NCI-H128 (cell line): ENCODE data around the gene CSGALNACT2.

Experiments
- DNase-seq: peaks from one replicate; lab custom pipeline; 2025; ENCODE audit not compliant: unreplicated experiment; lab: John Stamatoyannopoulos, UW

The CSGALNACT2 gene

DNA sequence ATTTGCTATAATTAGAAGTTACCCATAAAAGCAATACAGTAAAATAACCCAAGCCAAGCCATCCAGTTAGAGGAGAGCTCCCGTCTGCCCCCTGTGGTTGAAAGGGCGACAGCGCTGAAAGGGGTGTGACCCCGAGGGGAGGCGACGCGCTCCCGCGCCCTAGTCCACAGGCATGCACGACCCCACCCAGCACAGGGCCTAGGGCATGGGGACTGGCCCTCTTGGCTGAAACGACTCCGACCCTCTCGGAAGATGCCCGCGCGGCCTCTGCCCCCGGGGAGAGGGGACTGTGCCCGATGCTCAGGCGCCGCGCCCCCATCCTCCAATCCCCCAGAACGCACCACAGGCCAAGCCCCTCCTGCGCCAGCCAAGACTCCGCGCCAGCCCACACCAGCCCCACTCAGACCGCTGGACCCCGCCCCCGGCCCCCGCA lies 64.0 kb downstream of the CSGALNACT2 start:
- no peak for DNase-seq

DNA sequence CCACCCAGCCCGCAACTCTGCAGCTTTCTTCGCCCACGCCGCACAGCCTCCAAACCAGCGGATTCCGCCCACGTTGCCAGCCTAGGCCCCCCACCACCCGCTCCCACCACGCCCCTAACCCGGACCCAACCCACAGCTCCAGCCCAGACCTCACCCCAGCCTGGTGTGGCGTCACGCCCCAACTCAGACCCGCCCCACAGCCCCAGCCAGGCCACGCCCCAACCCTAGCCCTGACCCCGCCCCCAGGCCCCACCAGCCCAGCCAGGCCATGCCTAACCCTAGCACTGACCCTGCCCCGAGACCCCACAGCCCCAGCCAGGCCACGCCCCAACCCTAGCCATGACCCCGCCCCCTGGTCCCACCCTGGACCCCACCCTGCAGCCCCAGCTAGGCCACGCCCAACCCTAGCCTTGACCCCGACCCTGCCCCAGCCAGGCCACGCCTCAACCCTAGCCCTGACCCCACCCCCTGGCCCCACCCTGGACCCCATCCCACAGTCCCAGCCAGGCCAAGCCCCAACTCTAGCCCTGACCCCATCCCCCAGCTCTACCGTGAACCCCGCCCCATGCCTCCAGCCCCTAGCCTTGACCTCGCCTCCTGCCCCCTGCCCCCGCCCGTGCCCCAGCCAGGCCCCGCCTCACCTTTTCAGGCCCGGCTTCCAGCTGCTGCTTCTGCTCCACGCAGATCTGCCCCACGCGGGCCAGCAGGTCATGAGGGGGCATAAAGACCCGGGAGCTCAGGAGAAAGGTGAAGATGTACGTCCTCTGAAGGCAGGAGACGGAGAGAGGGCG lies 64.6 kb downstream of the CSGALNACT2 start:
- DNase-seq, result no peak

DNA sequence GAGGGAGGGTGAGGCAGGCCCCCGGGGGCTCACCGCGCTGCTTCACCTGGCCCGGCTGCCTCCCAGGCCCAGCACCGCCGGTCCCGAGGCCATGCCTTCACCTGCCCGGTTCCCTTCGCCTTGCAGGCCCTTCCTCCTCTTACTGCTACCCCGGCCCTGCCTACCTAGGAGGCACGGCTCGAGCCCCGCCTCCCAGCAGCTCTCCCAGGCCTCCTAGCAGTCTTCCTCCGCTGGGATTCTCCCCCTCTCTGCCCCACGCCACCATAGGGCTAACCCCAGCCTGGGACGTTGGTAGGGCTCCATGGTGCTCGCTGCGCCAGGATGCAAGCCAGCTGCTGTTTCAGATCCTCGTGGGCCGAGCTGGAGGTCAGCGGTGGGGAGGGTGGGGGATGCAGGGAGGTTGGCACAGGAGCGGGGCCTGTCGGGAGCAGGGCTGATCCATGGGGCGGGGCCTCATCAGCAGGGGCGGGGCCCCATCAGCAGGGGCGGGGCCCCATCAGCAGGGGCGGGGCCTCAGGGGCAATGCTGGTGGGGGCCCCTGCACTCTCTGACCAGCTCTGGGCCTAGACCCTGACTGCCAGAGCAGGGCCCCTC lies 65.3 kb downstream of the CSGALNACT2 start:
- no peak for DNase-seq

DNA sequence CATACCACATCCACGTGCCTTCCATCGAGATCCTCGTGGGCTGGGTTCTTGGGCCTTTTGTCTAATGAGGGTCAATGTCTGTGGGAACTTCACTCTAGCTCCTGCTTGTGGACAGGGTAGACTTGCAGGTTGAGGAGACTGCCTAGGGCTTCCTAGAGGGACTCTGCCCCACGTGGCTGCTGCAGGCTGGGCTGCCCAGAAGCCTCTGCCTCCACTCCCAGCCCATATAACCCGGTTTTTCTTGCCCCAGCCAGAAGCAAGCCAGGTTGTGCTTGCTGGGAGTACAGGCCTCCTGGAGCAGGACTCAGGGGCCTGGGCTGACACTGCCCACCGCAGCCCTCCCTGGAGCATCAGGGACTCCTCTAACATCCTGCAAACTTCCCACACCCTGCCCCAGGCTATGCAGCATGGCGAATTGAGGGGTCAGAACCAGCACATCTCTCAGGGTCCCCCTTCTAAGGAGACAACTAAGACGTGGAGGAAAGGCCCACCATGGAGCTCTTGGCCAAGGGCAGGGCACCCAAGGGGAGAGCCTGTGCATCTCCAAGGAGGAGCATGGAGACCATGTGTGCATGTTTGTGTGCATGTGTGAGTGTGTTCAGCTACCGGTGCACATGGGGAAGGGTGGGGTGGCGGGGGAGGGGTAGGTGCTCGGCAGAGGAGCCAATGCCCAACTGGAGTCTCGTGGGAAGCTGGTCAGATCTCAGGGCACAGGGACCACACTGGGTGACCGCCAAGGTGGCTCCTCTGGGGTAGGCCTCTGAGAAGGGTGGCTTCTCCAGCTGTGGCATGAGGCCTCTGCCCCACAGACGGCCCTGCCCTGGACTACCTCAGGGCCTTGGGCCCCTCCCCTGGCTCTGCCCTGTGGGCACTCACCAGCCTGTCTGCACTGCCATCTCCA lies 66.0 kb downstream of the CSGALNACT2 start:
- no peak for DNase-seq

DNA sequence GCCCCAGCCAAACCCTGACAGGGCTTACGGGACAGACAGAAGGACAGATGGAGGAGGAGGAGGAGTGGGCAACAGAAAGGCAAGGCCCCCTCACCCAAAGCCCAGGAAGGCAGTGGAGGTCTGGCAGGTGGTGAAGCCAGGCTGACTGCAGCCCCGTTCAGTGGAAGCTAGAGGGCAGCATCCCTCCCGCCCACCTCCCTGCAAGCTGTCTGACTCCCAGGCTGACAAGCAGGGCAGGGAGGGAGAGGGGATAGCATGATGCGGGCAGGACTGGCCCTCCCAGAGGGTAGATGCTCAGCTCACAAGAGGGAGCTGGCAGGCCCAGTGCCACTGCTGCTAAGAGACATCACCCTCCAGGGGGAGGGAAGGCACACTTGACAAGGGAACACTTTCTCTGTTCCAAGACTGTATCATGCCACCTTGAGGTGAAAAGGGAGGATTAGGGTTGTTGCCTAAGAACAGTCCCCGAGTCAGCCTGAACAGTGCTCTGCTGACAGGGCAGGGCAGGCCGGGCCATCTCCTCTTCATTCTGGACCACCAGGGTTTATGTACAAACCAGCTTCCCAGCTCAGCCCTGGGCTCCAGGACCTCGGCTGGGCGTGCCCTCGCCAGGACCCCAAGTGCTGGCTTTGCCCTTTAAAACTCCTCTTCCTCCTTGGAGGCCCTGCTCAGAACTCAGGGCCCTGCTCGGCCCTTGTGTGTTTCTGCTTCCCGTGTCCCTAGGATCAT lies 66.9 kb downstream of the CSGALNACT2 start:
- no peak for DNase-seq

DNA sequence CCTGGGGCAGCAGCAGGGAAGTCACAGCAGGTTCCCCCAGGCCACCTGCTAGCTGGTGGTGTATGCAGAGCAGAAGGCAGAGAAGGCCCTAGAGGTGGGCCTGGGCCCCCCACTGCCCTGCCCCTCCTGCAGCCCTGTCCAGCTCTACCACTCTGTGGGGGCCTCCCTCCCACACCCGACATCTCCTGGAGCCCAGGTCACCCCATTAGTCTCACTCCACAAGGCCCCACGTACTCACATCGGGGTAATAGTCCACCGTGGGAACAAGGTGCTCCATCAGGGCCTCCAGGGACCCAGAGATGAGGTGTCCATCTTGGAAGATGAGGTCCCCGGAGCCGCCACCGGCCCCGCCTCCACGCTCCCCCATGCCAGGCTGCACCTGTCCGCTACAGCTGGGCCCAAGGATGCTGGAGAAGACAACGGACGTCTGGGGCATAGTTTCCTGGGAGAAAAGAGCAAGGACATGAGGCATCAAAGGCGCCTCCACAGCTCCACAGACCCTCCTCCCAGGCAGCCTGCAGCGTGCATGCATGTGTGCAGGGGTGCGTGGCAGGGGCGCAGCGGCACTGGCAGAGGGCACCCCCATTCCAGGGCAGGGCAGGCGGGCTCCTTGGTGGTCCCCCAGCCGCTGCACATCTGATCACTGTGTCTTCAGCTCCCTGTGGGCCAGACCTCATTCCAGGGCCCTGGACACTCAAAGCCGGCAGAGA lies 67.6 kb downstream of the CSGALNACT2 start:
- DNase-seq, result no peak

DNA sequence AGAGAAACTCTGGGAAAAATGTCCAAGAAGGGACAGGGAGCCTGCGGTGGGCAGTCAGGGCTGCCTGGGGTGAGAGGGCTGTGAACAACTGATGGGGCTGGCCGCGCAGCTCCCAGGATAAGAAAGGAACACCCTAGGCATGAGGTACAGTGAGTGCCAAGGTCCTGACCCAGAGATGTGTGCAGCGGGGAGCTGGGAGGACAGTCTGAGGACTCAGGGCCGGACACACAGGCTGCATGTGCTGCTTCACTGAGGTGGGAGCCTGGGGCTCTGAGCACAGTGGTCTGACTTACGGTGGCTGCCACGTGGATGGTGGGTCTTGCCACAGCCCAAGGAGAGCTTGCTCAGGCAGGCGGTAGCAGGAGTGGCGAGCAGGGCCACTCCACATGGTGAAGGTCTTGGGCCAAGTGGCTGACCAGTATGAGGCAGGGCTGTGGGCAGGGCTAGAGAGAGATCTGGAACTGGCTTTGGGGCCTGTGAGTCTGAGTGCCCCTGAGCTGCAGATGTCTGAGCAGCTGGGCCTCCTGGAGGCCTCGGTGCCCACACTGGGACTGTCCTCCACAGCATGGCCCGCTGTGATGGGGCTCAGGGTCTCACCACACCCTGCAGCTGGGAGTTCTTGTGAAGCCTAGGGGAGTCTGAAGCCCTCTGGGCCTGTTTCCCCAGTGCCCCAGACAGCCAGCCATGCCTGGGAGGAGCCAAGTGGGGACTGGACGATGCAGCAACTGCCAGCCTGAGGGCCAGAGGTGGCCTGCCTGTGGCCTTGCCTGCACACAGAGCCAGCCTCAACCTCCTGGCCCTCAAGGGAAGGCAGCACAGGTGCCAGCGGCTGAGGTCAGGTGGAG lies 68.4 kb downstream of the CSGALNACT2 start:
- no peak for DNase-seq

DNA sequence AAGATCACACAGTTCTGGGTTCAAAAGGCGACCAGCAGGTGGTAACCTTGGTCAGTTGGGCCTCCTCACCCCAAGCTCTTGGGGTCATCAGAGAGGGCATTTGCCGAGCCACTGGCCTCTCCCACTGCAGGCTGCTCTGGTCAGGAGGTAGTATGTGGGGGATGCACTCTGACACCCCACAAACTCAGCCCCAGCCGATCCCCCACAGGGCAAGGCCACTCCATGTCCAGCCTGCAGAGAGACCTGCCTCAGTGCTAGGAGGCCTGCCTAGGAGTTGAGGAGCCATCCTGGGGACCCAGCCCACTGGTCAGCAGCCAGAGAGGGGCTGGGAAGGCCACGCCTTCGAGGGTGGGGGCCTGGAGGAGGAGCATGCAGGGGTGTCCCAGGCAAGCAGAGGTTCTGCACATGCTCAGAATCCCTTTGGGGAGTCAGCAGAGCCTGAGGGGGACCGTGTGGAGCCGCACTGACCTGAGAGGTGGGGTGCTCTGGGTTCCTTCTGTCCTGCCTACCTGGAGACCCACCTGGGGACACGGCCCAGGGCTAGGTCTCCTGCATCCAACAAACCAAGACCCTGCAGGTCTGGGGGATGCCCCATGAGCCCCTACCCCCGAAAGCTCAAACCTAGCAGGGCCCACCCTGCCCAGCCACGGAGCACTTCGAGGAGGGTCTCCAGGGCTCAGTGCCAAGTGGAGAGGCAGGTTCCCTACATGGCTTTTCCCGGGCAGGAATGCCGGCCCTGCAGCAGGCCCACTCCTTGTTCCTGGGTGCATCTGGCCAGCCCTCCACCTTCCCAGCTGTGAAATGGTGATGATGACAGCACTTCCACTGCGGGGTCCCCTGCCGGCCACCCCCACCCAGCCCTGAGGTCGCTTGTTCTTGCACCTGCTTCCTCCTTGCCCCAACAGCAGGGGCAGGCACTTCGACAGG lies 70.2 kb downstream of the CSGALNACT2 start:
- DNase-seq, result no peak

DNA sequence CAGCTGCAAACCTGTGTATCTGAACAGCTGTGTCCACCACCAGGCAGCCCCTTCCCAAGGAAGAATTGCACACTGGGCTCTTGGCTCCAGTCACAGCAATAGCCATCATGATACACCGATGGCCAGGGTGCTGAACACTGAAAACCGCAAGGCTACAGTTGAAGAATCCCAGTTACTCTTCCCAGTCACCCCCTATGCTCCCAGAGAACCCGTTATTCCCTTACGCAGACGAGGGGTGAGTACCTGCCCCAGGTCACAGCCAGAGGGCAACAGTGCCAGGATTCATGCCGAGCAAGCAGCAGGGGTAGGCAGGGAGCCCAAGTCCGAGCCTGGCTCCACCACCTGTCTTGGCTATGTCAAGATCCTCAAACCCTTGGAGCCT lies 70.8 kb downstream of the CSGALNACT2 start:
- DNase-seq, result no peak

DNA sequence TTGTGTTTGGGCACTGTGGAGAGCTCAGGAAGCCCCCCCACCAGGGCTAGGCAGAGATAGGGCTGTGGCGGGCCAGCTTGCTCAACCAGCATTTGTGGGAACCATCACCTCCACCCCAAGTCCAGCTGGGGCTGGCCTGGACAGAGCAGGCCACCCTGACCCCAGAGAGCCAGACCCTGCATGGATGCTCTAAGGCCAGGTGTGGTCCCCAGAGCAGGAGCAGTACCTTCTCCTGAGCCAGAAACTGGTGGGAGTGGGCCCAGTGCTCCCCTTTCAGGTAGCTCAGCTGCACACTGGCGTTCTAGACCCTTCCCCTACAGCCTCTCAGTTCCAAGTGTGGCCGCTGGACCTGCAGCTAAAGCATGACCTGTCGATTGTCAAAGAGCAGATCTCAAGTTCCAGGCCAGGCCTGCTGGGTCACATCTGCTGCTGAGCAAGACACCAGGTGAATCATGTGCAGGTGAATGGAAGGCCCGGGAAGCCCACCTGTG lies 71.5 kb downstream of the CSGALNACT2 start:
- DNase-seq, result no peak

DNA sequence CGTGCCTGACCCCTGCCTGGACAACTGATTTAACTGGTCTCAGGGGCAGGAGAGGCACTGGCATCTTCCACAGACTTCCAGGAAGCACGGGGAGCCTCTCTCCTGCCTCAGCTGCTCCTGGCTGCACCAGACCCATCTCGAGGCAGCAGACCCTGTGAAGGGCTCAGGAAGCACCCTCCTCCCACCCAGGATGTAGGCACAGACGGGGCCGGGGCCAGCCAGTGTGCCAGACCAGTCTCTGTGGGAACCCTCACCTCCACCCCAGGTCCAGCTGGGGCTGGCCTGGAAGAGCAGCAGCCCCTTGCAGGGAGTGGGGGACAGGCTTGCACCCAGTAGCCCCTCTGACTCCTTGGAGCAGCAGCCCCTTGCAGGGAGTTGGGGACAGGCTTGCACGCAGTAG lies 72.3 kb downstream of the CSGALNACT2 start:
- no peak for DNase-seq

DNA sequence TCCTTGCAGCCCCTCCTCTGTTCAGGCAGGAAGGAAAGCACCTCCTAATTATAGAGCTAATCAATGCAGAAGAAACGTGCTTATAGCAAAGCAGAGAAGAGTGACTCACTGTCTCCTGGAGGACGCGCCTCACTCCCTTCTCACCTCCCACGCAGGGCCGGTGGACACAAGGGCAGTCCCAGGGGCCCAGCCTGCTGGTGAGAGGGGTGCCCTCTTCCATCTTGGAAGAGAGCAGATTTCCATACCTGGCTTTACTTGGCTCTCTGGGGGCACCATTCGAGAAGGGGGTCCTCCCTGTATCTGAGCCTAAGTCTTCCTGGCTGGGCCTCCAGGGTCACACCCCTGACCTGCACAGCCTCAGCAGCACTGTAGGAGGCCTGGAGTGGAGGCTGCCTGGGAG lies 72.8 kb downstream of the CSGALNACT2 start:
- DNase-seq, result no peak

DNA sequence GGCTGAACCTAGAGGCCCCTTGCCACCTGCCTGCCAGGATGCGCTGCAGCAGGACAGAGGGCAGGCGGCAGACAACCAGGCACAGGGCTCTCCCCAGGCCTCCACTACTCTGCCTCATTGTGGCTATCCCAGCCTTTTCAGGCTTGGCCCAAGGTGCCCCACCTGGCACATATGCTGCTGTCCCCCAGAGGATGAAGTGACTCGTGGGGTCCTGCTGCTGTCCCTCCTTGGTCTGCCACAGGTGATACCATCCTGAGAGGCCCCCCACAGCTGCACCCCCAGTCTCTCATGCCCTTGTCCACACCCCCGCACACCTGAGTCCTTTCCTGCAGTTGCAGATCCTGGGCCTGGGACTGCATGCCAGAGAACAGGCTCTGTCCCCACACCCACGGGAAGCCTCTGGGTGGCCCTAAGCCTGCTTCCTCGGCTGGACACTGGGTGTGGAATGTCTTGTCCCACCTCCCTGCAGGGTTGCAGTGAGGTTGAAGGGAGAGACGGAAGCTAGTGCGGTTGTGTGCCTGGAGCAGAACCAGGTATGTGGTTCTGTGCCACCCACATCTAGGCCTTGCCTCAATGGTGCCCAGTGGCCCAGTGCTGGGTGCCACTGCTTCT lies 73.3 kb downstream of the CSGALNACT2 start:
- DNase-seq, result no peak

DNA sequence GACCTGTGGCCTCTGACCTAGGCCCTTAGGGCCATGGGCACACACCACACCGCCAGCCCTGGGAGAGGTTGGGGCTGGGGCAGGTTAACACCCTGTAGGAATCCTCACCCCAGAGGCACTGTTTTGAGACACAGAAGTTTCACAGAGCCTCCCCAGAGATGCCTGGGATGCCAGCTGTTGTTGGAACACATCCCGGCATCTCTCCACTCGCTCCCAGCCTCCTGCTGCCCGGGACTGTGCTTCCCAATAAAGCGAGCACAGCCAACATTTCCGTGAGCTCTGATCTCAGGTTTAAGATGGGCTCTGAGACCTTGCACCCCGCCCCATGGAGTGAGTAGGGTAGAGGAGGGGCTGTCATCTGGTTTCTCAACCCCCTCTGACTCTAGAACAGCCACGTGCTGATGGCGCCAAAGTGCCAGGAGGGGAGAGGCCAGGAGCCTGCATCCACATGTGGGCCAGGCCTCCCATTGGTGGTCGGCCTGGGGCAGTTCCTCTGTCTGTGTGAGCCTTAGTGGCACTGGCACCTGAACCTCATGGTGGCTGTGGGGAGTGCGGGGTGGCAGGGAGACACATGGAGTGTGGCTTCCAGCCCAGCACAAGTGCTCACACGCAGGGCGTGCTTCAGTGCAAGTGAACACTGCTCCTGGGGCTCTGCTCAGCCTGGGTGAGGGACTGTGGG lies 73.9 kb downstream of the CSGALNACT2 start:
- DNase-seq, result no peak

DNA sequence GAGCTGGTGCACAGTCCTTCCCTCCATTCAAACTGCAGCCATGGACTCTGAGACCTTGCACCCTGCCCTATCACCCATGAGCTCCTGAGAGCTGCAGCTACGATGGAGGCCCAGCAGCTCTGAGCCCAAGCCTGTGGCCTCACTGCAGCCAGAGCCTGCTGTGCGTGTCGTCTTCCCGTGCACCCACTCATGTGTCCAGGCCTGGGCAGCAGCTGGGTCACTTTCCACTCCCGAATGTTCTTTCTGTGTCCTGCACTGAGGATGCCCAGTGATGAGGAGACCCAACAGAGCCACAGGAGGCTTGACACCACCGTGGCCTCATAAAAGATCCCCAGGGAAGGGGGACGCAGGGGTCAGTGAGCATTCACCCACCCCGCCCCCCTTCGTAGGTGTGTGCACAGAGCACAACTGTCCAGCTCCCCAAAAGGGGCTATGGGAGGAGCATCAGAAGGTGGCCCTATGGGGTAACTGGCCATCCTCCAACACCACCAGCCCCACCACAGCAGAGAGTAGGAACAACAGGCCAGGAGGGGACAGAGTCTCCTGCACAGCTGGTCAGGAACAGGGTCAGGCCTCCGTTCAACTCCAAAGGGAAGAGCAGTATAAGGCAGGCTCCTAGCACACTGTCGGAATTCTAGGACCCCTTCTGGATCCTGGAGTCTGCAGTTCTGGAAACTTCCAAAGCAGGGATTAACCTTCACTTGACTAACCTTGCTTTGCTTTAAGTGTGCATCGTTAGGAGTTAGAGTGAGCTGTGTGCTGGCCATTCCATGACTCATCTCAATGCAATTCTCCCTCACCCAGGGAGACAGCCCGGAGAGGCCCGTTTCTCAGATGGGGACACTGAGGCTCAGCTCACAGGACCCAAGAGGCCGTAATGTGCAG lies 76.1 kb downstream of the CSGALNACT2 start:
- DNase-seq, result no peak

DNA sequence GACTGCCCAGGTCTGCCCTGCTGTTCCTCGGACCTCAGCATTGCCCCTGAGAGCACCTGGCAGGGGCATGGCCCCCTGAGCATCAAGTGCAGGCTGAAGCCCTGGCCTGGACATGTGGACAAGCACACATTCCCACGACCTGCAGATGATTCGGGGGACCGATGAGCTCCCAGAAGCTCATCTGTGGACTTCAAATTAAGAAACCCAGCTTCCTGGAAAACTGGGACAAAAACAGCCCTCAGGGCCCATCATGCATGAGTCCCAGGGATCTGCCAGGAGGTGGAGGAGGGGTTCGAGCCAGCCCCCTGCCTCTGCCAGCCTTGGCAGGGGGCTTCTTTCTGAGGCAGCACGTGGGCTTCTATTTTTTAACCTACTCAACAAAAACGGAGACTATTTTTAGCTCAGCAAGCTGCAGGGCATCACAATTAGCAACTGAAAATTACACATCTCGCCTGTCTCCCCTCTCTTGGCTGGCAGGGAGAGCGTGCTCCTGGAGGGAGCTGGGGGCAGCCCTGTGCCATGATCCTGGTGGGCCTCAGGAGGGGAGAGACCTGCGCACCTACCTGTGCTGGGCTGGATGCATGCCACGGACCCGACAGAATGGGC lies 76.8 kb downstream of the CSGALNACT2 start:
- no peak for DNase-seq
